GM12878 (cell line): ENCODE data around the gene USP10. TPM values are rescaled to one million over a fixed set of nuclear protein-coding genes. Genes with fewer than 3 reads are reported as not detected.

Experiments
- ATAC-seq: fragments of 200-7000 bp; cut with Tn5 transposase; 3 replicates; pipeline ENCODE4 v1.9.1; 2020; ENCODE audit warnings: mild to moderate bottlenecking, moderate library complexity
- BruUV-seq: library from RNA; stranded (reverse); fragments of 400-500 nt; replicated peaks from 2 replicates; lab custom pipeline; 2021; lab: Mats Ljungman, UMichigan
- CTCF ChIA-PET: fragments of 300-600 bp; sonication (Branson Sonifier 250); formaldehyde crosslinking; extraction: SDS; loops from one replicate; lab custom pipeline; 2021; ENCODE audit warnings: inconsistent platforms; lab: Yijun Ruan, JAX
- POLR2A ChIA-PET: fragments of 350-600 bp; formaldehyde crosslinking; extraction: SDS; loops from one replicate; lab custom pipeline; 2021; ENCODE audit warnings: inconsistent platforms; lab: Charles Lee
- RAD21 ChIA-PET: fragments of 300-600 bp; sonication (Branson Sonifier 250); formaldehyde crosslinking; loops from one replicate; lab custom pipeline; 2023; ENCODE audit warnings: antibody characterized with exemption; ENCODE audit not compliant: unreplicated experiment; lab: Charles Lee
- SMC1A ChIA-PET: fragments of 300-600 bp; sonication (Branson Sonifier 250); formaldehyde crosslinking; loops from one replicate; lab custom pipeline; 2023; ENCODE audit not compliant: unreplicated experiment, uncharacterized antibody; lab: Charles Lee
- DNase-seq: peaks from one replicate; pipeline ENCODE4 v3.0.0-alpha.2; 2011; ENCODE audit warnings: low read depth, low spot score
- FAIRE-seq: peaks from 3 replicates; lab custom pipeline; 2011; peaks lifted over from hg19 to GRCh38; lab: Jason Lieb, UNC
- H2AFZ ChIP-seq: 2 replicates; pipeline ENCODE4 v1.6.0; 2011; ENCODE audit warnings: low read depth, low read length, control low read depth; ENCODE audit not compliant: control insufficient read depth
- H3K27ac ChIP-seq: 2 replicates; pipeline ENCODE4 v1.5.1; 2011; ENCODE audit warnings: control low read depth; ENCODE audit not compliant: control insufficient read depth, insufficient read depth
- H3K27me3 ChIP-seq, 2 experiments: replicated peaks in 1 of 2; 2 replicates each; pipeline versions ENCODE4 v1.6.0 to v1.6.1; 2011; ENCODE audit warnings: low read length in 1 of 2; ENCODE audit not compliant: control insufficient read depth in 2 of 2, insufficient read depth in 2 of 2
- H3K36me3 ChIP-seq, 2 experiments: 2 replicates each; pipeline ENCODE4 v1.5.1; 2011; ENCODE audit warnings: low read length in 1 of 2; ENCODE audit not compliant: control insufficient read depth in 2 of 2, insufficient read depth in 2 of 2
- H3K4me1 ChIP-seq: 2 replicates; pipeline ENCODE4 v1.6.1; 2011; ENCODE audit warnings: mild to moderate bottlenecking, low read length, moderate library complexity, mixed read lengths; ENCODE audit not compliant: control insufficient read depth, insufficient read depth
- H3K4me2 ChIP-seq: 2 replicates; pipeline ENCODE4 v1.6.0; 2011; ENCODE audit warnings: control low read depth; ENCODE audit not compliant: control insufficient read depth, insufficient read depth
- H3K4me3 ChIP-seq: fragments of 200-600 bp; sonication (generic); 2 replicates; pipeline ENCODE4 v1.5.1; 2016
- H3K79me2 ChIP-seq: 2 replicates; pipeline ENCODE4 v1.6.0; 2011; ENCODE audit warnings: low read length; ENCODE audit not compliant: control insufficient read depth, insufficient read depth
- H3K9ac ChIP-seq: 2 replicates; pipeline ENCODE4 v1.8.0; 2011; ENCODE audit warnings: low read length, control low read depth, mixed read lengths; ENCODE audit not compliant: control insufficient read depth, insufficient read depth
- H3K9me3 ChIP-seq: replicated peaks from 3 replicates; pipeline ENCODE4 v1.5.1; 2011; ENCODE audit warnings: mild to moderate bottlenecking, low read length; ENCODE audit not compliant: control insufficient read depth, insufficient read depth
- H4K20me1 ChIP-seq: 2 replicates; pipeline ENCODE4 v1.6.0; 2011; ENCODE audit not compliant: control insufficient read depth, insufficient read depth
- EGR1 ChIP-seq, 2 experiments: IDR thresholded peaks; 1 replicate in 1 of 2; 2 replicates in 1 of 2; pipeline ENCODE4 v1.6.1; 2011 to 2012; ENCODE audit warnings: low read depth in 2 of 2, low read length in 2 of 2, borderline replicate concordance in 1 of 2, mild to moderate bottlenecking in 1 of 2, moderate library complexity in 1 of 2
- HCFC1 ChIP-seq: fragments of 150-350 bp; IDR thresholded peaks from 2 replicates; pipeline ENCODE4 v1.6.1; 2014; ENCODE audit warnings: low read length
- JUNB ChIP-seq: IDR thresholded peaks from 2 replicates; pipeline ENCODE4 v1.6.1; 2016; ENCODE audit warnings: antibody characterized with exemption, mild to moderate bottlenecking
- WGBS: methylation state at CpG from one replicate; pipeline ENCODE4 v1.1.6; 2016; ENCODE audit warnings: low lambda C conversion rate; ENCODE audit not compliant: insufficient replicate concordance, insufficient coverage; ENCODE audit errors: missing lambda C conversion rate; 5-methylcytosine and 5-hydroxymethylcytosine counted together
- in situ Hi-C: fragments of 300-500 bp; cut with MboI; formaldehyde crosslinking; loops from 9 replicates; pipeline ENCODE4 v1.14.3; 2018; ENCODE audit warnings: mixed read lengths
- intact Hi-C: fragments of 100-400 bp; cut with micrococcal nuclease; formaldehyde crosslinking; loops from one replicate; pipeline ENCODE4 v1.14.2; 2022; ENCODE audit not compliant: unreplicated experiment
- polyA plus RNA-seq, 11 experiments: library from polyadenylated mRNA; depleted of rRNA in 4 of 11; unstranded in 6 of 11; stranded (reverse) in 5 of 11; fragments of >200 nt; fragmentation: Nextera tagmentation in 4 of 11; fragmentation: Illumina TruSeq in 1 of 11; extraction: Ambion mirVana in 4 of 11; extraction: Trizol in 1 of 11; gene quantifications; 1 replicate in 1 of 11; 2 replicates in 10 of 11; pipeline versions ENCODE4 v1.2.1 to v1.2.3, GENCODE V29; 2011 to 2016; ENCODE audit warnings: inconsistent platforms in 2 of 11, missing spikeins in 2 of 11, low read depth in 1 of 11
- total RNA-seq, 4 experiments: library from RNA; depleted of rRNA in 3 of 4; stranded (reverse); fragments of >200 nt in 3 of 4; fragmentation: Illumina TruSeq in 1 of 4; extraction: Trizol in 1 of 4; gene quantifications; 2 replicates each; pipeline versions ENCODE4 v1.2.1 to v1.2.3, GENCODE V29; 2013 to 2021
- TF ChIP-seq, protein P1 (sequence below): fragments of 450-650 bp; formaldehyde crosslinking; IDR thresholded peaks from 2 replicates; pipeline ENCODE4 v1.5.0; 2022; ENCODE audit warnings: mild to moderate bottlenecking, missing genetic modification characterization

The USP10 gene
- total and polyA plus RNA-seq, 10 of the 15 experiments (the other 5 are each of a cell fraction or from before 2014, with no cell fraction given), result 46.1 to 160 (median 105) TPM

DNA sequence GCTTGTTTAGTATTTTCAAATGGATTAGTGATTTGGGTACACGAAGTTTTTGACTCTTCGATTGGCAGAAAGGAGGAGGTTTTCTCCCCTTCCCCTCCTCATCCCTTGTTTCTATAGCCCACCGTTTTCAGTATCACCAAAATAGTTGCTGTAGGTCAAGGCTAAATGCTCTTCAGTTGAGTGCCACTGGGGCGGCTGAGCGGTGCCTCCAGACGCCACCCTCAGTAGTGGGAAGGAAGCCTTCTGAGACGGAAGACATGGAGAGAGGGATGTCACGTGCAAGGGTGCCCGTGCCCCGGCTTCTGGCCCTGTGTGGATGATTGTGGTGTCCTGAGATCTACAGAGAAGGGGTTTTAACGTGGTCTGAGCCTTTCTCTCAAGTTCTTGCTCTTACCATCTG lies 80.3 kb downstream of the USP10 start:
- 95% methylated on average over 11 of the region's 11 CpGs for WGBS
- BruUV-seq, result no TSS peak

DNA sequence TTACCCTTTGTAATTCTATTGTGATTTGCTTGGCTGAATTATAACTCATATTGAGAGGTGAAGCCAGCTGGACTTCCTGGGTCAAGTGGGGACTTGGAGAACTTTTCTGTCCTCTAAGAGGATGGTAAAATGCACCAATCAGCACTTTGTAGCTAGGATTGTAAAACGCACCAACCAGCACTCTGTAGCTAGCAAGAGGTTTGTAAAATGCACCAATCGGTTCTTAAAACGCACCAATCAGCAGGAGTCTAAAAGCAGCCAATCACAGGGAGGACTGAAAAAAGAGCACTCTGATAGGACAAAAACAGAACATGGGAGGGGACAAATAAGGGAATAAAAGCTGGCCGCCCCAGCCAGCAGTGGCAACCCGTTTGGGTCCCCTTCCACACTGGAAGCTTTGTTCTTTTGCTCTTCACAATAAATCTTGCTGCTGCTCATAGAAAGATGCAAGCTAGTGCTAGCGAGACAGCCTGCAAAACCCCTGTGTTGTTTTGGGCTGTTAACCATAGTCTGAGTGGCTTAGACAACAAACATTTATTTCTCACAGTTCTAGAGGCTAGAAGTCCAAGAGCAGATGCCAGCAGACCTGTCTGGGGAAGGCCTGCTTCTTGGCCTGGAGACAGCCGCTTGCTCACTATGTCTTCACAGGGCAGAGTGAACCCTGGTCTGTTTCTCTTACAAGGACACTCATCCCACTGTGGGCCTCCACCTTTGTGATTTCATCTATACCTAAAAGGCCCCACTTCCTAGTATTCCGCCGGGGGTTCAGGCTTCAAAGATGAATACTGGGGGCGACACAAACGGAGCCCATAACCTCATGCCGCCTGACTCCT lies 81.0 kb downstream of the USP10 start:
- in situ Hi-C loops (no loop called here), intact Hi-C loops (no loop called here)
- Histone ChIP-seq H3K27me3 (no peaks in the 10 kb centered on the region), H3K9ac (no peak overlapping the region), H2AFZ (no peak overlapping the region), H3K9me3 (no peaks in the 10 kb centered on the region), H3K4me2 (no peak overlapping the region), H4K20me1 (no peaks in the 10 kb centered on the region), H3K36me3 (peaks cover 18 to 28% of the 10 kb centered on the region in 2 experiments), H3K4me3 (no peak overlapping the region), H3K4me1 (no peaks in the 10 kb centered on the region), H3K79me2 (no peaks in the 10 kb centered on the region), H3K27ac (no peak overlapping the region)
- ChIA-PET SMC1A (interaction anchor here (0.7 kb wide), 1 partner anchor 41 kb away, joined by 3 read pairs; no protein-coding TSS in a partner anchor), CTCF (interaction anchor here (0.8 to 1.1 kb wide), 2 partner anchors 42 to 170 kb away, joined by 3 to 4 read pairs; no protein-coding TSS in a partner anchor), POLR2A (no interaction called here), RAD21 (interaction anchor here (0.6 to 1.3 kb wide), 2 partner anchors 26 to 33 kb away, joined by 3 read pairs; no protein-coding TSS in a partner anchor)
- FAIRE-seq (no peak), ATAC-seq (peak; percentile 48), DNase-seq (no peak)
- WGBS, result 98% methylated on average over 12 of the region's 12 CpGs
- TF ChIP-seq JUNB (no peak), HCFC1 (no peak)
- TF ChIP-seq, protein P1, sequence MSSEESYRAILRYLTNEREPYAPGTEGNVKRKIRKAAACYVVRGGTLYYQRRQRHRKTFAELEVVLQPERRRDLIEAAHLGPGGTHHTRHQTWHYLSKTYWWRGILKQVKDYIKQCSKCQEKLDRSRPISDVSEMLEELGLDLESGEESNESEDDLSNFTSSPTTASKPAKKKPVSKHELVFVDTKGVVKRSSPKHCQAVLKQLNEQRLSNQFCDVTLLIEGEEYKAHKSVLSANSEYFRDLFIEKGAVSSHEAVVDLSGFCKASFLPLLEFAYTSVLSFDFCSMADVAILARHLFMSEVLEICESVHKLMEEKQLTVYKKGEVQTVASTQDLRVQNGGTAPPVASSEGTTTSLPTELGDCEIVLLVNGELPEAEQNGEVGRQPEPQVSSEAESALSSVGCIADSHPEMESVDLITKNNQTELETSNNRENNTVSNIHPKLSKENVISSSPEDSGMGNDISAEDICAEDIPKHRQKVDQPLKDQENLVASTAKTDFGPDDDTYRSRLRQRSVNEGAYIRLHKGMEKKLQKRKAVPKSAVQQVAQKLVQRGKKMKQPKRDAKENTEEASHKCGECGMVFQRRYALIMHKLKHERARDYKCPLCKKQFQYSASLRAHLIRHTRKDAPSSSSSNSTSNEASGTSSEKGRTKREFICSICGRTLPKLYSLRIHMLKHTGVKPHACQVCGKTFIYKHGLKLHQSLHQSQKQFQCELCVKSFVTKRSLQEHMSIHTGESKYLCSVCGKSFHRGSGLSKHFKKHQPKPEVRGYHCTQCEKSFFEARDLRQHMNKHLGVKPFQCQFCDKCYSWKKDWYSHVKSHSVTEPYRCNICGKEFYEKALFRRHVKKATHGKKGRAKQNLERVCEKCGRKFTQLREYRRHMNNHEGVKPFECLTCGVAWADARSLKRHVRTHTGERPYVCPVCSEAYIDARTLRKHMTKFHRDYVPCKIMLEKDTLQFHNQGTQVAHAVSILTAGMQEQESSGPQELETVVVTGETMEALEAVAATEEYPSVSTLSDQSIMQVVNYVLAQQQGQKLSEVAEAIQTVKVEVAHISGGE, result no peak
- no TSS peak for BruUV-seq

More for the DNA sequence above, 80.3 kb downstream of the USP10 start:
- no peak for ATAC-seq
- H2AFZ ChIP-seq, result no peak overlapping the region
- no peak overlapping the region for H3K4me3 ChIP-seq
- no peaks in the 10 kb centered on the region for H3K79me2 ChIP-seq
- no peak for TF ChIP-seq EGR1 (IDR thresholded peaks at IDR 0.05; ENCODE audit: borderline replicate concordance in 1 of 2, low read depth in 2 of 2, low read length in 2 of 2)
- TF ChIP-seq, all 136 proteins: peak for 0
- in situ Hi-C loops (no loop called here), intact Hi-C loops (no loop called here)
- no peaks in the 10 kb centered on the region for H3K9me3 ChIP-seq
- no peak overlapping the region for H3K9ac ChIP-seq
- H3K4me1 ChIP-seq, result no peaks in the 10 kb centered on the region
- POLR2A ChIA-PET, result no interaction called here
- no peak overlapping the region for H3K4me2 ChIP-seq
- H3K36me3 ChIP-seq, result peaks cover 22 to 29% of the 10 kb centered on the region in 2 experiments
- FAIRE-seq, result no peak
- no peak overlapping the region for H3K27ac ChIP-seq
- CTCF ChIA-PET, result interaction anchor here (0.8 to 1.1 kb wide), 2 partner anchors 42 to 171 kb away, joined by 3 to 4 read pairs; no protein-coding TSS in a partner anchor
- no peak for DNase-seq
- SMC1A ChIA-PET, result no interaction called here
- H4K20me1 ChIP-seq, result no peaks in the 10 kb centered on the region
- RAD21 ChIA-PET, result interaction anchor here (1.3 kb wide), 1 partner anchor 26 kb away, joined by 3 read pairs; no protein-coding TSS in a partner anchor
- H3K27me3 ChIP-seq, result no peaks in the 10 kb centered on the region
